ENCODE measurements around the gene RBM20.

- TF ChIP-seq EZH2 (IDR thresholded peaks at IDR 0.05; ENCODE audit: borderline replicate concordance) (no peak), EZH2phosphoT487 (IDR thresholded peaks at IDR 0.05; ENCODE audit: low read depth, severe bottlenecking, unreplicated experiment) (no peak)
Measured at GRCh38 chr10:110600487-110601101, 43.5 kb upstream of the RBM20 start.

Measured in hepatocyte (in vitro differentiated cells).